HG03378 (cell line): ENCODE measurements around the gene ESYT1.

Experiments
- ATAC-seq: cut with Tn5 transposase; IDR thresholded peaks from one replicate; pipeline ENCODE4 v1.9.1; 2021; ENCODE audit warnings: mild to moderate bottlenecking, moderate library complexity; ENCODE audit not compliant: unreplicated experiment

Gene ESYT1

DNA sequence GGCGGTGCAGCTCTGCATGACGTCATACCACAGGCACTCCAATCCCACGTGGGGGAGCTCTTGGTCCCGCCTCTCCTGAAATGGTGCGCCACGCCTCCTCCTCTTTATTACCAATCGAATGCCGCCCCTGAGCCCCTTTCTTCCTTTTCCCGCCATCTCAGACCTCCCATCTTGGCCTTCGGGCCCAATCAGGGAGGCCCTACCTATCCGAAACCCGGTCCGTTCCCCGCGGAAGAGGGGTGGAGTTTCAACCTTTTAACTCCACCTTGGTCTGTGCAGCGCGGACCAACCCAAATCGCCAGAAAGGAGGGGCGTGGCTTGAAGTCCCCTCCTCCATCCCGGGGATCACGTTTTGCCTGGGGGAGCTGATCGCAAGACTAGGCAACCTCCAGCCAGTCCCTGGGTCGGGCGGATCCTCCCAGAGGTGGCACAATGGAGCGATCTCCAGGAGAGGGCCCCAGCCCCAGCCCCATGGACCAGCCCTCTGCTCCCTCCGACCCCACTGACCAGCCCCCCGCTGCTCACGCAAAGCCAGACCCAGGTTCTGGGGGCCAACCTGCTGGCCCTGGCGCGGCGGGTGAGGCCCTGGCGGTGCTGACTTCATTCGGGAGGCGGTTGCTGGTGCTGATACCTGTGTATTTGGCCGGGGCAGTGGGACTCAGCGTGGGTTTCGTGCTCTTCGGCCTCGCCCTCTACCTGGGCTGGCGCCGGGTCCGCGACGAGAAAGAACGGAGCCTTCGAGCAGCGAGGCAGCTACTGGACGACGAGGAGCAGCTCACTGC is at the start of gene ESYT1:
Gene ESYT1, plus strand, starts transcription at position 380 of the 782 bp plus-strand sequence. Its CDS starts 53 bp downstream, at position 433.
- ATAC-seq, result peak; percentile 83

DNA sequence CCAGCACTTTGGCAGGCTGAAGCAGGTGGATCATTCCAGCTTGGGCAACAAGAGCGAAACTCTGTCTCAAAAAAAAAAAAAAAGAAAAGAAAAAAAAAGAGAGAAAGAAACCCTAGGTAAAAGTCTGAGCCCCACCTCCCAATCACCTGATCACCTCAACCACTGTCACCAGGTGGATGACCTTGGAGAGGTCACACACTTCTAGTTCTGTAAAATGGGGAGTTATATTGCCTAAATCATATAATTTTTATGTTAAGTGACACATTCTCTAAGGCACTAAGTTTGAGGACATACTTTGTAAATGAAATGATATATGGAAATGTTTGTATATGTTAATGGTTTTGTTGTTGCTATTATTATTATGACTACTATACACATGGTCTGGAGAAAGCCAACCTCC is 49.6 kb upstream of the ESYT1 start:
- ATAC-seq, result no peak

GRCh38 chr12:56078931-56079722 is 48.9 kb upstream of the ESYT1 start:
- no peak for ATAC-seq

DNA sequence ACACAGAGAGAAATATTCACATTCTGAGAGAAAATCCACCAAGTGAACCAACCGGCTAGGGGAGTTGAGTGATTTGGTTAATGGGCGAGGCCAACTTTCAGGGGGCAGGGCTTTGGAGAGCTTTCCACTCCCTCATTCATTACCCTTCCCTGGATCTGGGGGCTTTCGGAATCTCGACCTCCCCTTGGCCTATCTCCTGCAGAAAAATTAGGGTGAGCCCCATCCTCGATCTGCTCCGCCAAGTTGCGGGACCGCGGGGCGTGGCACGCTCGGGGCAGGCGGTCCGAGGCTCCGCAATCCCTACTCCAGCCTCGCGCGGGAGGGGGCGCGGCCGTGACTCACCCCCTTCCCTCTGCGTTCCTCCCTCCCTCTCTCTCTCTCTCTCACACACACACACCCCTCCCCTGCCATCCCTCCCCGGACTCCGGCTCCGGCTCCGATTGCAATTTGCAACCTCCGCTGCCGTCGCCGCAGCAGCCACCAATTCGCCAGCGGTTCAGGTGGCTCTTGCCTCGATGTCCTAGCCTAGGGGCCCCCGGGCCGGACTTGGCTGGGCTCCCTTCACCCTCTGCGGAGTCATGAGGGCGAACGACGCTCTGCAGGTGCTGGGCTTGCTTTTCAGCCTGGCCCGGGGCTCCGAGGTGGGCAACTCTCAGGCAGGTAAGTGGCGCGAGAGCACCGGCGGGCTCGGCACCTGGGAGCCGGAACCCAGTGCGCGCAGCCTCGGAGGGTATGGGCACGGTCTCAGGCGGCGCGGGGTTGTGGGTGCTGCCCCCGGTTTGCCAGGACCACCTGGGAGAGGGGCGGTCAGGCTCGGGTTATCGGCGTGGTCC is 48.1 kb upstream of the ESYT1 start, which contains the start of gene ERBB3:
Gene ERBB3, plus strand, starts transcription at position 443 of the 833 bp plus-strand sequence. Its CDS starts 136 bp downstream, at position 579.
- no peak for ATAC-seq

- ATAC-seq, result no peak
Observed at GRCh38 chr12:56080556-56081138, 47.4 kb upstream of the ESYT1 start.

GRCh38 chr12:56081393-56082347 is 46.4 kb upstream of the ESYT1 start:
- ATAC-seq, result no peak

- no peak for ATAC-seq
Observed at GRCh38 chr12:56082382-56082781, 45.7 kb upstream of the ESYT1 start.

- ATAC-seq, result no peak
Observed at GRCh38 chr12:56082967-56083366, 45.1 kb upstream of the ESYT1 start.

DNA sequence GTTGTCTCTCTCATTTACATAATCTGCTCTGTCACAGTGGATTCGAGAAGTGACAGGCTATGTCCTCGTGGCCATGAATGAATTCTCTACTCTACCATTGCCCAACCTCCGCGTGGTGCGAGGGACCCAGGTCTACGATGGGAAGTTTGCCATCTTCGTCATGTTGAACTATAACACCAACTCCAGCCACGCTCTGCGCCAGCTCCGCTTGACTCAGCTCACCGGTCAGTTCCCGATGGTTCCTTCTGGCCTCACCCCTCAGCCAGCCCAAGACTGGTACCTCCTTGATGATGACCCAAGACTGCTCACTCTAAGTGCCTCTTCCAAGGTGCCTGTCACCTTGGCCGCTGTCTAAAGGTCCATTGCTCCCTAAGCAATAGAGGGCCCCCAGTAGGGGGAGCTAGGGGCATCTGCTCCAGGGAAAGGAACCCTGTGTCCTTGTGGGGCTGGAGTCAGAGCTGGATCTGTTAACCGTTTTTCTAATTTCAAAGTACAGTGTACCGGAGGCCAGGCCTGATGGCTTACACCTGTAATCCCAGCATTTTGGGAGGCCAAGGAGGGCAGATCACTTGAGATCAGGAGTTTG is 43.0 kb upstream of the ESYT1 start:
- ATAC-seq, result no peak

GRCh38 chr12:56086096-56086495 is 42.0 kb upstream of the ESYT1 start:
- ATAC-seq, result no peak

DNA sequence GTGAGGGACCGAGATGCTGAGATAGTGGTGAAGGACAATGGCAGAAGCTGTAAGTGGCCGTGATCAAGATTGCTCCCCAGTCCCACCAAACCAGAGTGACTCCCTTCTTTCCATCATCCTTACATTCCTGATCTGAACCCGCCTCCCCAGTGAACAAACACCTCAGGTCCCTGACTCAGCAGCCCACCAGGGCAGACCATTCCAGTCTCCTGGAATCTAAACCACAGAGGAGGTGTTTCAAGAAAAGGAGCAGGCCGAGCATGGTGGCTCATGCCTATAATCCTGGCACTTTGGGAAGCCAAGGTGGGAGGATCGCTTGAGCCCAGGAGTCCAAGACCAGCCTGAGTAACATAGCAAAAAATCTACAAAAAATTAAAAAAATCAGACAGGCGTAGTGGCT is 41.5 kb upstream of the ESYT1 start:
- ATAC-seq, result no peak

GRCh38 chr12:56087220-56087619 is 40.8 kb upstream of the ESYT1 start:
- ATAC-seq, result no peak

DNA sequence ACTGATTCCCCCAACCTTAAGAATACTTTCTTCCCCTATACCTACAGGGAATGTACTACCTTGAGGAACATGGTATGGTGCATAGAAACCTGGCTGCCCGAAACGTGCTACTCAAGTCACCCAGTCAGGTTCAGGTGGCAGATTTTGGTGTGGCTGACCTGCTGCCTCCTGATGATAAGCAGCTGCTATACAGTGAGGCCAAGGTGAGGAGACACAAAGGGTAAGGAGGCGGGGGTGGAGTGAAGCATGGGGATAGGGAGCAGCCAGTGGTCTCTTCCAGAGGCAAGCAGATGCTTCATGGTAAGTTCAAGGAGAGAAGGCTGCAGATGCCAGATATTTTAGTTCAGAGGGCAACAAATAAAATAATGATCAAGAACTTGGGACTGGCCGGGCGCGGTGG is 30.3 kb upstream of the ESYT1 start:
- ATAC-seq, result no peak

GRCh38 chr12:56098592-56098991 is 29.5 kb upstream of the ESYT1 start:
- no peak for ATAC-seq

DNA sequence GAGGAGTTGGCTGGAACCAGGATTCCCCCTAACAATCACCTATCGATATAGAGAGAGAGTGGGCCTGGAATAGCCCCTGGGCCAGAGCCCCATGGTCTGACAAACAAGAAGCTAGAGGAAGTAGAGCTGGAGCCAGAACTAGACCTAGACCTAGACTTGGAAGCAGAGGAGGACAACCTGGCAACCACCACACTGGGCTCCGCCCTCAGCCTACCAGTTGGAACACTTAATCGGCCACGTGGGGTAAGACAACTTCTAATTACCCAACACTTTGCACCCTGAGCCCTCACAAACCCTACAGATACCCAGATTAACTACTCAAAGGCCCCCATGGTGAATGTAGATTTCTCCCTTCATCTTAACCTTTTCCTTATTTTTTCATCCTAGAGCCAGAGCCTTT is 28.3 kb upstream of the ESYT1 start:
- no peak for ATAC-seq

DNA sequence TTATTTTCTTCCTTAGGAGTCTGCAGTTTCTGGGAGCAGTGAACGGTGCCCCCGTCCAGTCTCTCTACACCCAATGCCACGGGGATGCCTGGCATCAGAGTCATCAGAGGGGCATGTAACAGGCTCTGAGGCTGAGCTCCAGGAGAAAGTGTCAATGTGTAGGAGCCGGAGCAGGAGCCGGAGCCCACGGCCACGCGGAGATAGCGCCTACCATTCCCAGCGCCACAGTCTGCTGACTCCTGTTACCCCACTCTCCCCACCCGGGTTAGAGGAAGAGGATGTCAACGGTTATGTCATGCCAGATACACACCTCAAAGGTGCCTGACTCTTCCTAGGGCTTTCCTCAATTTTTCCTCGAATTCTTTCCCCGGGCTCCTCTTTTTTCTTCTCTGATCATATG is 27.0 kb upstream of the ESYT1 start:
- no peak for ATAC-seq

DNA sequence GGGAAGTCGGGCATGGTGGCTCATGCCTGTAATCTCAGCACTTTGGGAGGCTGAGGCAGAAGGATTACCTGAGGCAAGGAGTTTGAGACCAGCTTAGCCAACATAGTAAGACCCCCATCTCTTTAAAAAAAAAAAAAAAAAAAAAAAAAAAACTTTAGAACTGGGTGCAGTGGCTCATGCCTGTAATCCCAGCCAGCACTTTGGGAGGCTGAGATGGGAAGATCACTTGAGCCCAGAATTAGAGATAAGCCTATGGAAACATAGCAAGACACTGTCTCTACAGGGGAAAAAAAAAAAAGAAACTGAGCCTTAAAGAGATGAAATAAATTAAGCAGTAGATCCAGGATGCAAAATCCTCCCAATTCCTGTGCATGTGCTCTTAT is 25.4 kb upstream of the ESYT1 start:
- no peak for ATAC-seq

DNA sequence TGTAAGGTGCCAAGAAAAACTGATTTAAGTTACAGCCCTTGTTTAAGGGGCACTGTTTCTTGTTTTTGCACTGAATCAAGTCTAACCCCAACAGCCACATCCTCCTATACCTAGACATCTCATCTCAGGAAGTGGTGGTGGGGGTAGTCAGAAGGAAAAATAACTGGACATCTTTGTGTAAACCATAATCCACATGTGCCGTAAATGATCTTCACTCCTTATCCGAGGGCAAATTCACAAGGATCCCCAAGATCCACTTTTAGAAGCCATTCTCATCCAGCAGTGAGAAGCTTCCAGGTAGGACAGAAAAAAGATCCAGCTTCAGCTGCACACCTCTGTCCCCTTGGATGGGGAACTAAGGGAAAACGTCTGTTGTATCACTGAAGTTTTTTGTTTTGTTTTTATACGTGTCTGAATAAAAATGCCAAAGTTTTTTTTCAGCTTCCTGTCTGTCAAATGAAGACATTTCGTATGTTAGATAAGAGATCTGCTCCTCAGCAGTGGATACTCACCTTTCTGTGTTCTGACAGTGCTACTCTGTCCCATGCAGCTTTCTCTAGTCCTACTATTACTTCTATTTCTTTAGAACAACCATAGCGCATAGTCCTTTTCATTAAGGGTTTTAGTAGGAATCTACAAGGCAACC is 24.9 kb upstream of the ESYT1 start:
- ATAC-seq, result no peak

DNA sequence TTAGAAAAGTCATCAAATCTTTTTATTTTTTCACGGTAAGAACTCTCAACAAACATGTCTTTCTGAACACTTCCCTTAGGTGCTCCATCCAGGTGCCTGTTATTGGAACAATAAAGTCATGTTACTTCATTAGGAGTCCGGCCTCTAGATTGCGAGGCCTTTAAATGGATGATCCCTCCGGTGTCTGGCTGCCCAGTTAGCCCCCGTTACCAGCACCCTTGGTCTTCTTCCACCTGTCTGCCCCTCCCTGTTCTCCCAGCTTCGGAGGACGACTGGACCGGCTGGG is 24.3 kb upstream of the ESYT1 start:
- ATAC-seq, result no peak
